ENCODE data around the gene FBLIM1. TPM values are rescaled to one million over a fixed set of nuclear protein-coding genes. Genes with fewer than 3 reads are reported as not detected.

The FBLIM1 gene
- total RNA-seq, 2 donors from 2014 or later: 42.5 to 46.2 TPM

DNA sequence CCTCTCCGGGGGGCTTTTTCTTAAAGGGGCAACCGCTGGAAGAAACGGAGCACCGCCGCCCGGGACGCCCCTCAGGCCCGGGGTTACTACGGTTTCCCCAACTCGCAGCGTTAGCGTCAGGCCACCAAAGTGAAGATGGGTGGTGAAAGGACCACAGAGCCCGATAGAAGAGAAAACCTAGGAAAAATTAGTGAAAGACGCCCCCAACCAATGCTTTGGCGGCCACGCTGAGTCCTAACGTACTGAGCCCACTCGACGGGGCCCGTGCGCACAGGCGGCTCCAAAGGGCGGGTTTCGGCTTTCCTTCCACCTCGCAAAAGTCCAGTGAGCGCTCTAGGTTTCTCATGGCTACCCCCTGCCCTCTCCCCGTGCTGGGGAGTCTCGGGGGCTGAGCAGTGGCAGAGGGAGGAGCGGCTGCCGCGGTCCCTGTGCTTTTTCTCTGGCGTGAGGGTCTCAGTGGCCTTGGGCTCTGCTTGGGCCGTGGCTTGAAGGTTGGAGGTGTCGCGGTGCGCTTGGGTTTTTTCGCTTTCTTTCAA is 76.7 kb downstream of the FBLIM1 start:
- Histone ChIP-seq H3K9me3 (no peaks in the 10 kb centered on the region), H3K27ac (peak overlapping the region; percentile 99 to 100 (median 100)), H3K4me1 (peaks cover 16% of the 10 kb centered on the region), H3K27me3 (no peaks in the 10 kb centered on the region), H3K4me3 (peak overlapping the region; percentile 26 to 43), H3K36me3 (replicated peaks in 1 of 2; ENCODE audit: insufficient read depth in 1 of 2, low read depth in 2 of 2) (no peaks in the 10 kb centered on the region)
- intact Hi-C loops (cut with DNase I): no loop called here
- peak; percentile 13 for ATAC-seq
- DNase-seq: no peak
- 0% methylated on average over 24 to 37 of the region's 37 CpGs for WGBS, 2 donors
- TF ChIP-seq POLR2A (IDR thresholded peaks at IDR 0.05): no peak
- TF ChIP-seq CTCF (IDR thresholded peaks at IDR 0.05): no peak

- H3K27me3 ChIP-seq: no peaks in the 10 kb centered on the region
- DNase-seq: peak; percentile 100
- WGBS, 2 donors: 1 to 9% methylated on average over 8 to 66 of the region's 66 CpGs
- H3K4me1 ChIP-seq: peaks cover 16% of the 10 kb centered on the region
- intact Hi-C loops (cut with DNase I): no loop called here
- peak; percentile 90 for ATAC-seq
- TF ChIP-seq POLR2A (IDR thresholded peaks at IDR 0.05) (peak; percentile 86 to 98 (median 97)), CTCF (IDR thresholded peaks at IDR 0.05) (peak in 1 of 7 experiments; percentile 12)
- H3K4me3 ChIP-seq: peak overlapping the region; percentile 26 to 43
- H3K27ac ChIP-seq: peak overlapping the region; percentile 99 to 100 (median 100)
- no peaks in the 10 kb centered on the region for H3K9me3 ChIP-seq
- no peaks in the 10 kb centered on the region for H3K36me3 ChIP-seq (replicated peaks in 1 of 2; ENCODE audit: insufficient read depth in 1 of 2, low read depth in 2 of 2)
These were observed 77.3 kb downstream of the FBLIM1 start for GRCh38 chr1:15835741-15836510.

Other genes starting within 250 kb of the FBLIM1 start
- gene CASP9, start 234.6 kb upstream of the FBLIM1 start, total RNA-seq: 10 to 100 TPM; 12.9 to 21.5 TPM
- 10 to 100 TPM; 11.9 to 12.5 TPM for gene DNAJC16, start 231.9 kb upstream of the FBLIM1 start, total RNA-seq
- gene AGMAT, start 173.7 kb upstream of the FBLIM1 start, total RNA-seq: under 1 TPM; 0.33 to 0.52 TPM
- gene DDI2, start 141.3 kb upstream of the FBLIM1 start, total RNA-seq: 10 to 100 TPM; 18.8 to 30.1 TPM
- 10 to 100 TPM; 18.1 to 31.6 TPM for gene PLEKHM2, start 74.5 kb upstream of the FBLIM1 start, total RNA-seq
- gene SLC25A34, start 22.5 kb upstream of the FBLIM1 start, total RNA-seq: 1 to 10 TPM; 5.7 to 6.9 TPM
- gene TMEM82, start 16.3 kb upstream of the FBLIM1 start, total RNA-seq: not detected
- 1 to 10 TPM in 1 of 2 donors, under 1 TPM in 1; 0.66 to 1.0 TPM for gene UQCRHL, start 48.9 kb downstream of the FBLIM1 start, total RNA-seq
- 10 to 100 TPM; 27.8 to 38.9 TPM for gene SPEN, start 88.9 kb downstream of the FBLIM1 start, total RNA-seq
- 10 to 100 TPM; 28.8 to 73.2 TPM for gene ZBTB17, start 217.3 kb downstream of the FBLIM1 start, total RNA-seq
- not detected for gene SRARP, start 245.4 kb downstream of the FBLIM1 start, total RNA-seq